HG02840 (cell line): ENCODE measurements around the gene MYBBP1A.

Experiments used
- ATAC-seq: cut with Tn5 transposase; IDR thresholded peaks from one replicate; pipeline ENCODE4 v1.9.1; 2021; ENCODE audit warnings: mild to moderate bottlenecking, moderate library complexity, moderate number of reproducible peaks; ENCODE audit not compliant: unreplicated experiment, low FRiP score

The MYBBP1A gene

GRCh38 chr17:4539576-4540223 lies 15.5 kb downstream of the MYBBP1A start:
- no peak for ATAC-seq

GRCh38 chr17:4539025-4539424 lies 16.2 kb downstream of the MYBBP1A start:
- no peak for ATAC-seq

- no peak for ATAC-seq
Observed at GRCh38 chr17:4538236-4539002, 16.8 kb downstream of the MYBBP1A start.

GRCh38 chr17:4537451-4538235 lies 17.5 kb downstream of the MYBBP1A start:
- ATAC-seq: no peak

GRCh38 chr17:4536742-4537411 lies 18.3 kb downstream of the MYBBP1A start:
- ATAC-seq: no peak

GRCh38 chr17:4536259-4536741 lies 18.9 kb downstream of the MYBBP1A start:
- no peak for ATAC-seq

GRCh38 chr17:4535667-4536258 lies 19.4 kb downstream of the MYBBP1A start:
- ATAC-seq: no peak

GRCh38 chr17:4534928-4535666 lies 20.1 kb downstream of the MYBBP1A start:
- no peak for ATAC-seq

GRCh38 chr17:4534515-4534914 lies 20.7 kb downstream of the MYBBP1A start:
- no peak for ATAC-seq

GRCh38 chr17:4533523-4534504 lies 21.4 kb downstream of the MYBBP1A start:
- no peak for ATAC-seq

GRCh38 chr17:4532860-4533522 lies 22.2 kb downstream of the MYBBP1A start:
- no peak for ATAC-seq

GRCh38 chr17:4531988-4532736 lies 23.0 kb downstream of the MYBBP1A start:
- no peak for ATAC-seq

- ATAC-seq: no peak
Observed at GRCh38 chr17:4530799-4531730, 24.1 kb downstream of the MYBBP1A start.

GRCh38 chr17:4529533-4530152 lies 25.5 kb downstream of the MYBBP1A start:
- ATAC-seq: no peak

GRCh38 chr17:4527566-4528125 lies 27.5 kb downstream of the MYBBP1A start:
- no peak for ATAC-seq
